Left ventricle myocardium inferior (tissue), 1 donor: ENCODE results near the gene MAPK8IP1. TPM values are rescaled to one million over a fixed set of nuclear protein-coding genes. Genes with fewer than 3 reads are reported as not detected.

Experiments
- DNase-seq: peaks from one replicate; pipeline ENCODE4 v3.0.0-alpha.2; 2020
- H3K27ac ChIP-seq: fragments of 200-600 bp; replicated peaks from 2 replicates; pipeline ENCODE4 v1.8.0; 2021
- H3K27me3 ChIP-seq: fragments of 200-600 bp; 2 replicates; pipeline ENCODE4 v1.8.0; 2021; ENCODE audit warnings: low read depth
- H3K36me3 ChIP-seq: fragments of 200-600 bp; 2 replicates; pipeline ENCODE4 v1.8.0; 2021
- H3K4me1 ChIP-seq: fragments of 200-600 bp; 2 replicates; pipeline ENCODE4 v1.8.0; 2021
- H3K4me3 ChIP-seq: fragments of 200-600 bp; 2 replicates; pipeline ENCODE4 v1.8.0; 2021; ENCODE audit warnings: mild to moderate bottlenecking, moderate library complexity
- H3K9me3 ChIP-seq: fragments of 200-600 bp; replicated peaks from 2 replicates; pipeline ENCODE4 v1.8.0; 2021
- intact Hi-C: fragments of 100-400 bp; cut with micrococcal nuclease; formaldehyde crosslinking; loops from one replicate; pipeline ENCODE4 v1.11.0; 2022
- total RNA-seq: library from RNA; stranded (reverse); fragmentation: NEBNext Ultra II Directional; extraction: Animal tissue kit (Norgen Biotek cat#: 25700); gene quantifications from one replicate; pipeline ENCODE4 v1.2.1, GENCODE V29; 2021
- TF ChIP-seq, protein P1 (sequence below): fragments of 200-600 bp; IDR thresholded peaks from 2 replicates; pipeline ENCODE4 v1.8.0; 2021; ENCODE audit warnings: antibody characterized with exemption, mild to moderate bottlenecking, borderline replicate concordance
- donor health status: DM: no; HTN: yes; CAD: no; lungs with severe emphysema.

MAPK8IP1 gene
- total RNA-seq, 1 donor from 2014 or later: 4.6 TPM

DNA sequence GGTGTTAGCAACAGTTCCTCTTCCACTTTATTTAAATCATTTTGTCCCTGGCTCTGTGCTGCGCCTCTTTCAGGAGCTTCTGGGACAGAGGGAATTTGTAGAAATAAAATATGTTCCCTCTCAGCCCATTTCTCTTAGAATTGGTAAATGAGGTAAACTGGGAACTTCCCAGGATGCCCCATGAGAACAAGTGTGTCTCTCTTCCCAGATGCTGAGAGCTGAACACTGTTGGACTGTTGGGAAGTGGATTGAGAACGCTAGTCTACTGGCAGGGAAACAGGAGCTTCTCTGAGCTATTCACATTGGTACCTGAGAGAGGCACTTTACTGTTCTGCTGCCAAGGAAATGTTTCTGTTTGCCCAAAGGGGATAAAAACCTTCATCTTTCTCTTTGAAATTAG is 34.2 kb upstream of the MAPK8IP1 start:
- H3K4me1 ChIP-seq: peaks cover 97% of the 10 kb centered on the region
- peaks cover 5% of the 10 kb centered on the region for H3K36me3 ChIP-seq
- TF ChIP-seq, protein P1, sequence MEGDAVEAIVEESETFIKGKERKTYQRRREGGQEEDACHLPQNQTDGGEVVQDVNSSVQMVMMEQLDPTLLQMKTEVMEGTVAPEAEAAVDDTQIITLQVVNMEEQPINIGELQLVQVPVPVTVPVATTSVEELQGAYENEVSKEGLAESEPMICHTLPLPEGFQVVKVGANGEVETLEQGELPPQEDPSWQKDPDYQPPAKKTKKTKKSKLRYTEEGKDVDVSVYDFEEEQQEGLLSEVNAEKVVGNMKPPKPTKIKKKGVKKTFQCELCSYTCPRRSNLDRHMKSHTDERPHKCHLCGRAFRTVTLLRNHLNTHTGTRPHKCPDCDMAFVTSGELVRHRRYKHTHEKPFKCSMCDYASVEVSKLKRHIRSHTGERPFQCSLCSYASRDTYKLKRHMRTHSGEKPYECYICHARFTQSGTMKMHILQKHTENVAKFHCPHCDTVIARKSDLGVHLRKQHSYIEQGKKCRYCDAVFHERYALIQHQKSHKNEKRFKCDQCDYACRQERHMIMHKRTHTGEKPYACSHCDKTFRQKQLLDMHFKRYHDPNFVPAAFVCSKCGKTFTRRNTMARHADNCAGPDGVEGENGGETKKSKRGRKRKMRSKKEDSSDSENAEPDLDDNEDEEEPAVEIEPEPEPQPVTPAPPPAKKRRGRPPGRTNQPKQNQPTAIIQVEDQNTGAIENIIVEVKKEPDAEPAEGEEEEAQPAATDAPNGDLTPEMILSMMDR: no peak
- H3K9me3 ChIP-seq: no peaks in the 10 kb centered on the region
- intact Hi-C loops: no loop called here
- DNase-seq: no peak
- peak overlapping the region; percentile 99 for H3K27ac ChIP-seq
- peak overlapping the region; percentile 91 for H3K4me3 ChIP-seq
- H3K27me3 ChIP-seq: no peaks in the 10 kb centered on the region

DNA sequence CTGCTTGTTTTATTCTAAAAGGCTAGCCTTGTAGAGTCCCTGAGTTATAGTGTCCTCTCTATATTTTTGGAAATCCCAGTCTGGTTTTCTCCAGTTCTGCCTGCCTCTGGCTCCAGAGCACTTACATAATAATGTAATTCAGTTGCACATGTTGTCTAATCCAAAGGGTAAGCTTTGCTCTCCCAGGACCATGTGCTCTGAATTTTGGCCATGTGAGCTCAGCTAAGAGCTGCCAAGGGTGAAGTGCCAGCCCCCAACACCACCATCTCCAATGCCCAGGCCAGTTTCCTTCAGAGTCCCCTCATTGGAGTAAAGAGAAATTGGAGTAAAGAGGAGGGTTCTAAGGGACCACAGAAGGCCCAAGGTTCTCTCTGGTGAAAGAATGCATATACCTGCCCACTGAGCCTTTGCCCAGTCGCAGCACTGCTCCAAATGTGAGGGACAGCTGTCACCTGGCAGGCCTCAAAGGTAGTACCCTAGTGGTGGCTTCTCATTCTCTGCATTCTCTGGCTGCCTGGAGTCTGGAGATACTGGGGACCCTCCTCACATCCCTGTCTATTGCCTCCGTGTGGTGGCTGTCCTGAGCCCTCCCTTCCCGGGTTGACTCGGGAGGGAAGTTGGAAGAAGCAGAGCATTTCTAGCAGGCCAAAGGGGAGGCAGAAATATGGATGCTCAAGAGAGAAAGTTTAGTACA is 33.3 kb upstream of the MAPK8IP1 start:
- DNase-seq: no peak
- Histone ChIP-seq H3K27ac (peak overlapping the region; percentile 99), H3K4me3 (peak overlapping the region; percentile 29), H3K27me3 (no peaks in the 10 kb centered on the region), H3K36me3 (peaks cover 13% of the 10 kb centered on the region), H3K4me1 (peaks cover 99% of the 10 kb centered on the region), H3K9me3 (no peaks in the 10 kb centered on the region)
- TF ChIP-seq, protein P1: peak; percentile 5
- intact Hi-C loops: no loop called here

DNA sequence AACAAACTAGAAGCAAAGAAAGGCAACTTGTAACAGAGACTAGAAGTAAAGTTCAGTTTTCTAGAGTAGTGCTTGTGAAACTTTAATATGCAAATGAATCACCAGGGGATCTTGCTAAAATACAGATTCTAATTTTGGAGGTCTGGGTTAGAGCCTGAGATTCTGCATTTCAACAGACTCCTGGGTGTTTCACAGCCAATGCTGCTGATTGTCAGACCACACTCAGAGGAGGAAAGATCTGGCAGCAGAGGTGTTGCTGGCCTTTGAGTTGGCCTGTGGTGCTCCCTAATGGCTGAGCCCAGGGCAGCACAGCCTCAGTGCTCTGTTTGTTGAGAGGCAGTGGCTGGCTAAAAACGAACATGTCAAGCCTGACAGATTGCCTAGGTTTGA is 32.7 kb upstream of the MAPK8IP1 start:
- H3K4me1 ChIP-seq: peaks cover 100% of the 10 kb centered on the region
- intact Hi-C loops: no loop called here
- H3K9me3 ChIP-seq: no peaks in the 10 kb centered on the region
- peak; percentile 59 for DNase-seq
- H3K4me3 ChIP-seq: peak overlapping the region; percentile 29
- TF ChIP-seq, protein P1: no peak
- peak overlapping the region; percentile 99 for H3K27ac ChIP-seq
- H3K36me3 ChIP-seq: peaks cover 17% of the 10 kb centered on the region
- no peaks in the 10 kb centered on the region for H3K27me3 ChIP-seq

DNA sequence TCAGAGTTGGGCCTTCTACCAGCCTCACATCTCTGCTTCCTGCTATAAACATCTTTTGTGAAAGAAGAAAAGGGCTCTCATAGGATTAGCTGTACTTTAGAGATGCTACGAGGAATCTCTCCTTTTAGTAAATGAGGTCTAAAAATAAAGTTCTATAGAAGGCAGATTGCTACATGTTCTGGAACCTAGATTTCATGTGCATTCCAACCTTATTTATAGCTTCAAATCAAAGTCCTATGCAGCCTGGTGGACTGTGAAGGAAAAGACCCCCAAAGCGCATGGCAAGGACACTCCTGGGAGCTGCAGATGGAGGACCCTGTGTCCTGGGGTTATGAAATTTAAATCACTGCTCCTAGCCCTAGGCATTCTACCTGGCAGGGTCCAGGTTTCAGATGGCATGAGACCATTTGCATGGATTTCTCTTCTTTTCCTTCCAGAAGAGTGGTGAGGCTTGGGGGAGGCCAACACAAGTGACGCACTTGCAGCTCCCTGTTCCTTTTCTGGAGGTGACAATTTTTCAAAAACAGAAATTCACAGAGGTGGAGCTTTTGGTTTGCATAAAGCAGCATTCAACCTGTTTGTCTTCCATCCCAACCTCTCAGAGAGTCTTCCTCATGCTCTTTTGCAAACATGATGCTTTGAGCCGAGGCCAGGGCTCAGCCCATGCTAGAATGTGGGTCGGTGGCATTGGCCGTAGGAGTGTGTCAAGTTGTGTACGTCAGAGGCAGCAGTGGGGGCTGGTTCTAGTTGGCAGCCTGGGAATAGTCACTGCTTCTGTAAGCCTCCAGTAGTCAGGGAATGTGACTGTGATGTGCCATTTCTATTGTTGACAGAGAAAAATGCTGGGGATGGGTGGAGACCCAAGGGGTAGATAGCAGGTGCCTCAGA is 31.9 kb upstream of the MAPK8IP1 start:
- no peaks in the 10 kb centered on the region for H3K9me3 ChIP-seq
- no peak overlapping the region for H3K4me3 ChIP-seq
- intact Hi-C loops: no loop called here
- H3K36me3 ChIP-seq: peaks cover 17% of the 10 kb centered on the region
- peaks cover 100% of the 10 kb centered on the region for H3K4me1 ChIP-seq
- TF ChIP-seq, protein P1: no peak
- H3K27ac ChIP-seq: peak overlapping the region; percentile 99
- H3K27me3 ChIP-seq: no peaks in the 10 kb centered on the region
- peak; percentile 76 for DNase-seq

DNA sequence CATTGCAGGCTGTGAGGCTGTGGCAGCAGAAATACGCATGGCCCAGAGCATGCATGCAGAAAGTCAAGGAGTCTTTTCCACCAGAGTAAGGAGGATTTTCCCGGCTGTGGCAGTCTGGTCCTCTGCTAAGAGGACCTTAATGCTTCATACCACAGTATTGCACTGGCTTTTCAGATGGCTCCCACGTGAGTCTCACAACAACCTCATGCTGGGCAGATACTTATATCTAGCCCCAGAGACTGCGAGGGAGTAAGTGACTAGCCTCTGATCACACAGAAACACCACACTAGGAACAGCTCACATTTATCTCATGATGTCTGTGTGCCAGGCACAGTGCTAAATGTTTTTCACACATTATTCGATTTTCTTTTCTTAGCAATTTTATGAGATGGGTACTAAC is 30.1 kb upstream of the MAPK8IP1 start:
- intact Hi-C loops: no loop called here
- no peaks in the 10 kb centered on the region for H3K27me3 ChIP-seq
- TF ChIP-seq, protein P1: no peak
- no peak overlapping the region for H3K4me3 ChIP-seq
- H3K4me1 ChIP-seq: peaks cover 100% of the 10 kb centered on the region
- H3K27ac ChIP-seq: peak overlapping the region; percentile 99
- peaks cover 21% of the 10 kb centered on the region for H3K36me3 ChIP-seq
- H3K9me3 ChIP-seq: no peaks in the 10 kb centered on the region
- DNase-seq: no peak
